ENCODE measurements around the gene PXYLP1.

DNA sequence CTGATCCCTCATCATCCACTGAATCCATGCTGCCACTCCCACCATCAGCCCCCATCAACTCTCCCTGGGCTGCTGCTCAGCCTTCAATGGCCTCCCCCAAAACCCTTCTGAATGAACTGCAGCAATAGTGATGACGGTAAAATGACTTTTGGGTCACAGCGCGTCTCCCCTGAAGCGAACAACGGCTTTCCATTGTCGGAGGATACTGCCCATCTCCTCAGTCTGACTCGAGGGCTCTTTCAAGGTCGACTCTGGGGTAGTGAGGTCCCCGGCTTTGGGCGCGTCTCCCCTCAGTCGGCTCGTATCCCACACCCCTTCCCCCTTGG, 79.5 kb downstream of the PXYLP1 start:
- TF ChIP-seq POLR2AphosphoS5 (IDR thresholded peaks at IDR 0.05) (no peak), POLR2A (IDR thresholded peaks at IDR 0.05) (no peak)
- TF ChIP-seq, protein P1, sequence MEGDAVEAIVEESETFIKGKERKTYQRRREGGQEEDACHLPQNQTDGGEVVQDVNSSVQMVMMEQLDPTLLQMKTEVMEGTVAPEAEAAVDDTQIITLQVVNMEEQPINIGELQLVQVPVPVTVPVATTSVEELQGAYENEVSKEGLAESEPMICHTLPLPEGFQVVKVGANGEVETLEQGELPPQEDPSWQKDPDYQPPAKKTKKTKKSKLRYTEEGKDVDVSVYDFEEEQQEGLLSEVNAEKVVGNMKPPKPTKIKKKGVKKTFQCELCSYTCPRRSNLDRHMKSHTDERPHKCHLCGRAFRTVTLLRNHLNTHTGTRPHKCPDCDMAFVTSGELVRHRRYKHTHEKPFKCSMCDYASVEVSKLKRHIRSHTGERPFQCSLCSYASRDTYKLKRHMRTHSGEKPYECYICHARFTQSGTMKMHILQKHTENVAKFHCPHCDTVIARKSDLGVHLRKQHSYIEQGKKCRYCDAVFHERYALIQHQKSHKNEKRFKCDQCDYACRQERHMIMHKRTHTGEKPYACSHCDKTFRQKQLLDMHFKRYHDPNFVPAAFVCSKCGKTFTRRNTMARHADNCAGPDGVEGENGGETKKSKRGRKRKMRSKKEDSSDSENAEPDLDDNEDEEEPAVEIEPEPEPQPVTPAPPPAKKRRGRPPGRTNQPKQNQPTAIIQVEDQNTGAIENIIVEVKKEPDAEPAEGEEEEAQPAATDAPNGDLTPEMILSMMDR (IDR thresholded peaks at IDR 0.05), result no peak

All from prostate gland (tissue), 2 donors.